Muscle layer of duodenum (tissue), 2 donors: Measurements from ENCODE around the gene WWOX.

ENCODE experiments used
- H3K27ac ChIP-seq: one replicate; pipeline ENCODE4 v1.7.0; 2013; ENCODE audit warnings: mild to moderate bottlenecking, low read length
- H3K27me3 ChIP-seq: one replicate; pipeline ENCODE4 v1.7.0; 2013; ENCODE audit warnings: low read depth, mild to moderate bottlenecking, control low read depth, low read length
- H3K36me3 ChIP-seq, 2 donors: one replicate each; pipeline ENCODE4 v1.7.0; 2013; ENCODE audit warnings: low read length in 2 of 2, control low read depth in 1 of 2, mild to moderate bottlenecking in 1 of 2; ENCODE audit not compliant: insufficient read depth in 2 of 2, control insufficient read depth in 1 of 2
- H3K4me1 ChIP-seq, 2 donors: one replicate each; pipeline ENCODE4 v1.7.0; 2013; ENCODE audit warnings: low read length in 2 of 2, mild to moderate bottlenecking in 2 of 2, control low read depth in 1 of 2, moderate library complexity in 1 of 2; ENCODE audit not compliant: insufficient read depth in 2 of 2, control insufficient read depth in 1 of 2
- H3K4me3 ChIP-seq, 2 donors: one replicate each; pipeline ENCODE4 v1.7.0; 2013; ENCODE audit warnings: low read length in 2 of 2, low read depth in 1 of 2, mild to moderate bottlenecking in 1 of 2
- H3K9me3 ChIP-seq, 2 donors: one replicate each; pipeline ENCODE4 v1.7.0; 2013; ENCODE audit warnings: low read length in 2 of 2, control low read depth in 1 of 2, mild to moderate bottlenecking in 1 of 2; ENCODE audit not compliant: control insufficient read depth in 1 of 2
- donor health status: healthy.

Gene WWOX

DNA sequence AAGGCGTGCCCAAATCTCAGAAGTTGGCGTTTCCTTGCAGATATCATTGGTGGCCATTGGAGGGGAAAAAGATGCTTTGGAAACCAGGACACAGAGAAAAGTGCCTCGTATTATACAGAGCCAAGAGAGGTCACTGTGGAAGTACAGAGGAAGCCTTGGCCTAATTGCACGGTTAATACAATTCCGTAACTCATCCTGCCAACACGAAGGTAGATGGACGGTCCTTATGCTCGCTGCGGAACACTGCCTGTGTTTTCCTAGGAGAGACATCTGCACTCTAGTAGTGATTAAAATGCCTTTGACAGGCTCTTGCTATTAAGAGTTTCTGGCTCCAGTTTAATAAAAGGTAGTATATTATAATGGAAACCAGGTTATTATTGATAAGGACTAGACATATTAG is 536.4 kb downstream of the WWOX start:
- Histone ChIP-seq H3K4me3 (no peak overlapping the region), H3K27me3 (no peaks in the 10 kb centered on the region), H3K36me3 (no peaks in the 10 kb centered on the region), H3K4me1 (no peaks in the 10 kb centered on the region), H3K9me3 (no peaks in the 10 kb centered on the region), H3K27ac (no peak overlapping the region)

DNA sequence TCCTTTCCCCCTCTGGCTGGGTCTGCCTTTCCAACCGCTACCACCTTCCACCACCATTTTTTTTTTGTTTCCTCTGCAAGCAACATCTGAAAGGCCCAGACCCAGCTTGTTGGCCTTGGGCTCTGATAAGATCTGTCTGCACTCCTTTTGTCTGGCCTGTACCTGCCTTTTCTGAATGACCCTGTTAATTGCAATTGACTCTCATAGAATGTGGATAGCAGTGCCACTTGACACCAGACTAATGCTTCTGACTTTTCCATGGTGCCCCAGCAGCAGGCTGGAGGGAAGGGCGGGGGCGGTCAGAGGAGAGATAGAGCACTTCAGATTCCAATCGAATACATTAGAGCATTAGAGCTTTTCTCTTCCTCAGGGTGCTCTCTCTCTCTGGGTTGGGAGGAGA is 538.9 kb downstream of the WWOX start:
- H3K9me3 ChIP-seq = no peaks in the 10 kb centered on the region
- H3K36me3 ChIP-seq = no peaks in the 10 kb centered on the region
- no peak overlapping the region for H3K4me3 ChIP-seq
- no peaks in the 10 kb centered on the region for H3K4me1 ChIP-seq
- no peaks in the 10 kb centered on the region for H3K27me3 ChIP-seq
- H3K27ac ChIP-seq = no peak overlapping the region

DNA sequence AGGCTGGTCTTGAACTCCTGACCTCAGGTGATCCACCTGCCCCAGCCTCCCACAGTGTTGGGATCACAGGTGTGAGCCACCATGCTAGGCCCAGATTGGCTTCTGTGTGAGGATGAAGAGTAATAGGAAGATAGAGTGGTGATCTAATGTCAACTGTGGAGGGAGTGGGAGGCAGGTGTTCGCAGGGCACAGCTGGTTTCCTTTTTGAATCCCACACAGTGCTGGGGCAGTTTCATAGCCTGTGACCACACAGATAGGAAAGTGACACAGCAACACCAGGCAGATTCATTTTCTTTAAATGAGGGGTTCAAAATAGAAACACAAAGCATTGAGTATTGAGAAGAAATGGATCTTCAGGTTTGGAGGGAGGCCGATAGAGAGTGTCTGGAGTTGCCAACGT is 540.3 kb downstream of the WWOX start:
- no peaks in the 10 kb centered on the region for H3K9me3 ChIP-seq

DNA sequence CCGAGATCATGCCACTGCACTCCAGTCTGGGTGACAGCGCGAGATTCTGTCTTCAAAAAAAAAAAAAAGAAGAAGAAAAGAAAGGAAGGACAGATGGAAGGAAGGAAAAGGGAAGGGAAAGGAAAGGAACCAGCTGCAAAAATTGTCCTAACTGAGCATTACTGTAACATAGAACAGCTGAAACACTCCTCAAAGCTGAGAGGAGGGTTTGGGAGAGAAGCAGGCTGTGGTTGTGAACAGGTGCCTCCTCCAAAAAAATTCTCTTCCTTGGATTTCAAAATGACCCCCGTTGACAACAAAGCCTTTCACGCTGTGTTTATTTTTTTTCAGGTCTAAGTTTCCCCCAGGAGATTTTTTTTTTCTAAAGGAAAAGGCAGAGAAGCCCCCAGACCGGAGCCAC is 541.4 kb downstream of the WWOX start:
- Histone ChIP-seq H3K27me3 (no peaks in the 10 kb centered on the region), H3K36me3 (no peaks in the 10 kb centered on the region), H3K4me3 (no peak overlapping the region), H3K27ac (no peak overlapping the region), H3K4me1 (no peaks in the 10 kb centered on the region), H3K9me3 (no peaks in the 10 kb centered on the region)

More for the DNA sequence above, 540.3 kb downstream of the WWOX start:
- Histone ChIP-seq H3K4me3 (no peak overlapping the region), H3K27ac (no peak overlapping the region), H3K4me1 (no peaks in the 10 kb centered on the region), H3K36me3 (no peaks in the 10 kb centered on the region), H3K27me3 (no peaks in the 10 kb centered on the region)

DNA sequence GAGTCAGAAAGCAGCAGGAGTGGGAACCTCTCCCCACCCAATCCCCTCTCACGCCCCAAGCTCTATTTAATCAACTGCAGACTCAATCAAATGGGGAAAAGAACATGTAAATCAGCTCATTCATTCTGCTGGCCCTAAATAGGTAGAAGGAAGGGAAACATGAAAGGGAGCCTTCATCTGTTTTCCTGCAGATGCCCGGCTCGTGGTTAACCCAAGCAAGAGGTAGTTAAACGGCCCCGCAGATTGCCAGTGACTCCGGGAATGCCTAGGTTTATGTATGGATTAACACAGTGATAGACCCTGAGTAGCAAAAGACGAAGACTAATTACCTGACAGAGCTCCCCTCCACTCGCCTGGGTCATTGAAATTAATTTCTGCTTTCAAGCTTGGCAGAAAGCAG is 542.0 kb downstream of the WWOX start:
- Histone ChIP-seq H3K4me1 (no peaks in the 10 kb centered on the region), H3K4me3 (no peak overlapping the region), H3K27me3 (no peaks in the 10 kb centered on the region), H3K27ac (no peak overlapping the region), H3K9me3 (no peaks in the 10 kb centered on the region), H3K36me3 (no peaks in the 10 kb centered on the region)

DNA sequence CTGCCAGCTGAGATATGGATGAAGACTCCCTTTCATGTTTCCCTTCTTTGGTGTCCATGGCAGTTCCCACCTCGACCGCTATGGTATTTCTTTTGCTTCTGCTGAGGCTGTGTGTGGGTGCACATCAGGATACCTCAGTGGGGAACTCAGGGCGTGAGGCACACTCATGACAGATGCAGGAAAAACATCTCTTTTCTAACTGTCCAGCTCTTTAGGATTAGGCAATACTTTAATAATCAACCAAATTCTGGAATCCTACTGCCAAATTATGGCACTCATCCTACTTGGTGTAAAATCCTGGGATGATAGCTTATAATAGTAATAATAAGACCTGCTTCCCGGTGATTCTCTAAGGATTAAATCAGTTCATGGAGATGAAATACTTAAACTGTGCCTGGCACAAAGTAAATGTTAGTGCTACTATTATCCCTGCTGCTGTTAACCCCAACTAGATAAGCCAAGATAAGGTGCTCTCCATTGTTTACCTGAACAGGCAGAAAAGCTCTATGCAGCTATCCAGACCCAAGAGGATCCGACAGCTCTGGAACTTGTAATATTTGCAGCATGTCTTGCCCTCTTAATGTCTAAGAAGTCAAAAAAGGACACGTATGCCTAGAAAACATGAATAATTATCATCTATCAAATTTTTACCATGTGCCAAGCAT is 543.3 kb downstream of the WWOX start:
- H3K27me3 ChIP-seq = no peaks in the 10 kb centered on the region
- H3K27ac ChIP-seq = no peak overlapping the region
- no peaks in the 10 kb centered on the region for H3K4me1 ChIP-seq
- no peak overlapping the region for H3K4me3 ChIP-seq
- H3K9me3 ChIP-seq = no peaks in the 10 kb centered on the region
- no peaks in the 10 kb centered on the region for H3K36me3 ChIP-seq

DNA sequence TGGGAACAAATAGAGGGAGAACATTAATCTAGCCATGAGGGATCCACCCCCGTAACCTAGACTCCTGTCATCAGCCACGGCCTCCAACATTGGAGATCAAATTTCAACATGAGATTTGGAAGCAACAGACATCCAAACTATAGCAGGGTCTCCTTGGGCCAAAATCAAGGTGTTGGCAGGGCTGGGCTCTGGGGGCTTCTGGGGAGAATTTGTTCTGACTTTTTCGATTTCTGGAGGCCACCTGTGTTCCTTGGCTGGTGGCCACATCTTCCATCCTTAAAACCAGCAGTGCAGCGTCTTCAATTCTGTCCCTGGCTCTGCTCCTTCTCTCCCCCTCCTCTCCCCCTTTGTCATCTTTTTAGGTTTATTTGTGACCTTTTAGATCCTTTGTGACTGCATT is 546.2 kb downstream of the WWOX start:
- Histone ChIP-seq H3K27ac (no peak overlapping the region), H3K27me3 (no peaks in the 10 kb centered on the region), H3K4me1 (peaks cover 0 to 6% of the 10 kb centered on the region in 2 donors), H3K4me3 (no peak overlapping the region), H3K36me3 (no peaks in the 10 kb centered on the region), H3K9me3 (no peaks in the 10 kb centered on the region)

DNA sequence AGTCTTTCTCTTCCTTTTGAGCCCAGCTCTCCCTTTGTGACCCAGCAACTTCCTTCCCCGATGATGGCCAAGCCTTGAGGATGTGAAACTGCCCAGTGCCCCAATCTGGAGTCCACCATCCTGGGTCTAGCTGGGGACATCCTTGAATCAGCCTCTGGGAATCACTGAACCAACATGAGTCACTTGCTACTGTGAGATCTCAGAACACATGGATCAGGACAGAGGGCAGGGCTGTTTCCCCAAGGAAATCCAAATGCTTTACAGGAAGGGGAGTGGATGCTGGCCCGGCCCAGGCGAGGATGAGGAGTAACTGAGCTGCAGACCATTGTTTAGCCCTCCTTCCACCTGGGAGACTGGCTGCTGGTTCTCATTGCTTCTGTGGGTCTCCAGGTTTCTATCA is 547.6 kb downstream of the WWOX start:
- Histone ChIP-seq H3K4me3 (no peak overlapping the region), H3K27me3 (no peaks in the 10 kb centered on the region), H3K27ac (no peak overlapping the region), H3K9me3 (no peaks in the 10 kb centered on the region), H3K4me1 (peaks cover 0 to 6% of the 10 kb centered on the region in 2 donors), H3K36me3 (no peaks in the 10 kb centered on the region)

DNA sequence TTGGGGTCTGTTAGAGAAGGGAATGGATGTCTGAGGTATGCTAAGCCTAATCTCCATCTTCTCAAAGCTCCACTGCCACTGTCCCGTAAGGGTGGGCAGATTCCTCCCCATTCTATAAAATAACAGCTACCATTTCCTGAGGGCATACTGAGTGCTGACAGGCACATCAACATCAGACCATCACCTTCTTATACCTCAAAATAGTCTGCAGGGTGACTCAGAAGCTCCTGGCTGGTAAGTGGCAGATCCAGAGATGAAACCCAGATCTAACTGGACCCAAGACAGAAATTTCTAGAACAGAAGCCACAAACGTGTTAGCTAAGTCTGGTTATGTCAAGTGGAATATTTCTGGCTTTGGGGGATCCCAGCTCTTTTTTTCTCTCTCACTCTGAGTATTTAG is 548.0 kb downstream of the WWOX start:
- no peak overlapping the region for H3K4me3 ChIP-seq
- H3K4me1 ChIP-seq = peaks cover 0 to 6% of the 10 kb centered on the region in 2 donors
- no peaks in the 10 kb centered on the region for H3K36me3 ChIP-seq
- H3K27me3 ChIP-seq = no peaks in the 10 kb centered on the region
- no peaks in the 10 kb centered on the region for H3K9me3 ChIP-seq
- no peak overlapping the region for H3K27ac ChIP-seq

DNA sequence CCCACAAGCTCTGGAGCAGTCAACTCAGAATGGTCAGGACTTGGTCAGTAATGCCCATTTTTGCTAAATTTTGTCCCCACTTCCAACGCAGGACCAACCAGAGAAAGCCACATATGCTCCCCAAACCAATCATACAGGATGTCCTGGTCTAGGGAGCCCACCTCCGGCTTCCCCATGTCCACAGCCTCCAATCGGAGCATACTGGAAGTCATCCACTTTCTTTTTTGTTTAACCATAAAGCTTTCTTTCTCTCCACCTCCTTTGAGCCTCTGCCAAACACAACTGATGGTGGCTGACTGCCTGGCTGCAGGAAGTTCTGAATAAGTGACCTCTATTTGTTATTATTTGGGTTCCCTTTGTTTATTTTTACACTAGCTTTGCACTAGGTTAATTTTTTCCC is 549.1 kb downstream of the WWOX start:
- H3K4me3 ChIP-seq = no peak overlapping the region
- peaks cover 0 to 6% of the 10 kb centered on the region in 2 donors for H3K4me1 ChIP-seq
- no peaks in the 10 kb centered on the region for H3K36me3 ChIP-seq
- H3K9me3 ChIP-seq = no peaks in the 10 kb centered on the region
- H3K27me3 ChIP-seq = no peaks in the 10 kb centered on the region
- no peak overlapping the region for H3K27ac ChIP-seq

DNA sequence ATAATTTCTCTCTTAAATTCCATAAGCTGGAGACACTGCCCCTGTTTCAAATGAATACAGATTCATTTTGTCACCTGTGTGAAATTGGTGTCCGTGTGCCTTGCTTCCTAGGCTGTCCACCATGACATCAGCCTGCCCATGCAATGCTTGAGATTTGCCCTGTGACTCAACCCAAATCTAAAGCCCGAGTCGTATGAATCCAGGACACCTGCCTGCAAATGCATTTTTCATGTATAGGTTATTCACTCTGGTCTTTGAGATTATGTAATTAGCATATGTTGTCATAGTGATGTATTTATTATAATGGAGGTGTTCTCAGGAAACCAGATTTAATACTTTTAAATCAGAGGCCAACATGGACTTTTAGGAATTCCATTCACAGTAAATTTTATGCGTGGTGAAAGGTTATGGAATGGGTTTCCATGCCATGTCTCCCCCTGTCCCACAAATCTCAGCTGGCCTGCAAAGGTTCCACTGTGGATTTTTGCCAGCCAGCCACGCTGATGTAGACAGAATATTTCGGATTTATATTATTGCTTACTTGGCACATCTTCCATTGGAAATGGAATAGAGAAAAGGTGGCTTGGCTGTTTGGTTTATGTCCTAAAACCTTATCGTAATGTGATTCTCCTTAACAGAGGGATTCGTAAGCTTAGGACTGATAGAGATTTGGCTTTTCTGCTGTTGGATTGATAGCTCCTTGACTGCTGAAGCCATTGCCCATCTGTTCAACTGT is 551.1 kb downstream of the WWOX start:
- Histone ChIP-seq H3K9me3 (no peaks in the 10 kb centered on the region), H3K36me3 (no peaks in the 10 kb centered on the region), H3K4me3 (no peak overlapping the region), H3K27me3 (no peaks in the 10 kb centered on the region), H3K4me1 (peaks cover 0 to 6% of the 10 kb centered on the region in 2 donors), H3K27ac (no peak overlapping the region)

DNA sequence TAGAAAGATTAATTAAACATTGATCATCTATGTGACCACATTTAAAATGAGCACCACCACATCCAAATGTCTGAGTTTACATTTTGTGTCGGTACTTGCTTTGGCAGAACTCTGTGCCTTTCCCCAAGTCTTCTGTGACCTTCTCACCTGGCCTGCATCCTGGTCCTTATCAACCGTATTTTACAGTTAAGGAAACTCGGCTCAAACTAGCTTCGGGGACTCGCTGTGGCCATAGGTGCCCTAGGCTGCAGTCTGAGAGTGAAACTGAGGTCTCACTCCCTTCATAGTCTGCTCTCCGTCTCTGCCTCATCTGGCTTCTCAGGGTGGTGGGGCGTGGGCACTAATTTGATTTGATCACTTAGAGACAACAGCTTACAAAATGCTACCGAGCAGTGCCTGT is 555.5 kb downstream of the WWOX start:
- H3K27me3 ChIP-seq = no peaks in the 10 kb centered on the region
- no peaks in the 10 kb centered on the region for H3K4me1 ChIP-seq
- H3K36me3 ChIP-seq = no peaks in the 10 kb centered on the region
- H3K4me3 ChIP-seq = no peak overlapping the region
- no peaks in the 10 kb centered on the region for H3K9me3 ChIP-seq
- no peak overlapping the region for H3K27ac ChIP-seq
